Measurements from ENCODE around the gene LRRIQ4. TPM values are rescaled to one million over a fixed set of nuclear protein-coding genes. Genes with fewer than 3 reads are reported as not detected.

The LRRIQ4 gene
- total RNA-seq, 1 experiment from 2014 or later = not detected

DNA sequence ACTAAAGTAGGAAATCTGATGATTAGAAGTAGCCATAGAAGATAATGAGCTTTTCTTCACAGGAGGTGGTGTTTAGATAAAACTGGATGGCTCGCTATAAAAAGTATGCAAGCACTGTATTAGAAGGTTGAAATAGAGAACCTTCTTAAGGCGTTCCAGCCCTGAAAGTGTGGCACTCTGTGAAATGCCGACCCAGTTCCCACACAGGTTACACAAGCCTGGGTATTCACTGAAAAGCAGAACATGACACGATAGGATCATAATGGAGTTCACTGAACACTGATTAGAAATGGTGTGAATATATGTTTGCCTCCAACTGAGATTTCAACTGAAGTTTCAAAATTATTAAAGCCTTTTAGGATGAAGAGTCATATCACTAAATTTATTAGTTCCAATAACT, 15.0 kb downstream of the LRRIQ4 start:
- BruUV-seq (replicated peaks) = no TSS peak
- Histone ChIP-seq H3K27ac (ENCODE audit: low read length) (no peak overlapping the region), H3K9me3 (ENCODE audit: control insufficient read depth, insufficient read depth, low read depth, low read length) (no peaks in the 10 kb centered on the region), H3K4me3 (ENCODE audit: low read depth in 2 of 2, low read length in 2 of 2) (no peak overlapping the region), H3K27me3 (ENCODE audit: control insufficient read depth, insufficient read depth, low read length) (peaks cover 8% of the 10 kb centered on the region), H3K36me3 (ENCODE audit: control insufficient read depth, insufficient read depth, low read length) (no peaks in the 10 kb centered on the region), H3K4me1 (ENCODE audit: control insufficient read depth, insufficient read depth, low read length) (no peaks in the 10 kb centered on the region)
- ChIA-PET POLR2A (no interaction called here), CTCF (interaction anchor here (0.6 kb wide), 1 partner anchor 588 kb away, joined by 3 read pairs; no protein-coding TSS in a partner anchor)
- no peak for ATAC-seq
- no peak for TF ChIP-seq REST (IDR thresholded peaks at IDR 0.05; ENCODE audit: insufficient read depth in 1 of 2, low read depth in 2 of 2, low read length in 1 of 2)
- no peak for TF ChIP-seq SIN3A (IDR thresholded peaks at IDR 0.05; ENCODE audit: borderline replicate concordance, insufficient read depth, low read depth, low read length)
- TF ChIP-seq, protein P1, sequence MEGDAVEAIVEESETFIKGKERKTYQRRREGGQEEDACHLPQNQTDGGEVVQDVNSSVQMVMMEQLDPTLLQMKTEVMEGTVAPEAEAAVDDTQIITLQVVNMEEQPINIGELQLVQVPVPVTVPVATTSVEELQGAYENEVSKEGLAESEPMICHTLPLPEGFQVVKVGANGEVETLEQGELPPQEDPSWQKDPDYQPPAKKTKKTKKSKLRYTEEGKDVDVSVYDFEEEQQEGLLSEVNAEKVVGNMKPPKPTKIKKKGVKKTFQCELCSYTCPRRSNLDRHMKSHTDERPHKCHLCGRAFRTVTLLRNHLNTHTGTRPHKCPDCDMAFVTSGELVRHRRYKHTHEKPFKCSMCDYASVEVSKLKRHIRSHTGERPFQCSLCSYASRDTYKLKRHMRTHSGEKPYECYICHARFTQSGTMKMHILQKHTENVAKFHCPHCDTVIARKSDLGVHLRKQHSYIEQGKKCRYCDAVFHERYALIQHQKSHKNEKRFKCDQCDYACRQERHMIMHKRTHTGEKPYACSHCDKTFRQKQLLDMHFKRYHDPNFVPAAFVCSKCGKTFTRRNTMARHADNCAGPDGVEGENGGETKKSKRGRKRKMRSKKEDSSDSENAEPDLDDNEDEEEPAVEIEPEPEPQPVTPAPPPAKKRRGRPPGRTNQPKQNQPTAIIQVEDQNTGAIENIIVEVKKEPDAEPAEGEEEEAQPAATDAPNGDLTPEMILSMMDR (IDR thresholded peaks at IDR 0.05) = no peak
- no peak for TF ChIP-seq TCF7L2 (IDR thresholded peaks at IDR 0.05; ENCODE audit: low read depth, low read length)
- TF ChIP-seq POLR2AphosphoS5 (IDR thresholded peaks at IDR 0.05; ENCODE audit: low read depth, low read length) = no peak
- in situ Hi-C loops (cut with HindIII; ENCODE audit: low pct_unique_long_range_greater_than_20kb, low sequenced_read_pairs) (no loop called here), intact Hi-C loops (cut with micrococcal nuclease; ENCODE audit: unreplicated experiment) (no loop called here)
- DNase-seq (ENCODE audit: low read depth, low spot score) = no peak

DNA sequence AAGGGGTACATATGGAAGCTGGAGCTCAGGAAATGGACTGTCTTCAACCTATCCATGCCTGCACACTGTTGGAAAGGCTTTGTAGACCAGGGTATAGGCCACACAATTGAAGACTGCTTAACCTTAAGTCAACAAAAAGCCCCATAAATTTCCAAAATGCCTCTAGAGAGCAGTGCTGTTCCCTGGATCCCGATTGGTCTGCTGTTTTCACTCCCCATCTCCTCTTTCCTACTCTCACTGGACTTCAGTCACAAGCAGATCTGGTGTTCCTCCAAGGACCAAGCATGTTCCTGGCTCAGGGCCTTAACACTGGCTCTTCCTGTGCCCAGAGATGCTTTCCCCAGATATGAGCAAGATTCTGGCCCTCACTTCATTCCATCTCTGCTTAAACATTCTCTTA, 22.9 kb downstream of the LRRIQ4 start:
- intact Hi-C loops (cut with micrococcal nuclease; ENCODE audit: unreplicated experiment) (no loop called here), in situ Hi-C loops (cut with HindIII; ENCODE audit: low pct_unique_long_range_greater_than_20kb, low sequenced_read_pairs) (no loop called here)
- ChIA-PET CTCF (no interaction called here), POLR2A (no interaction called here)
- no TSS peak for BruUV-seq (replicated peaks)
- H3K4me1 ChIP-seq (ENCODE audit: control insufficient read depth, insufficient read depth, low read length) = no peaks in the 10 kb centered on the region
- no peaks in the 10 kb centered on the region for H3K9me3 ChIP-seq (ENCODE audit: control insufficient read depth, insufficient read depth, low read depth, low read length)
- TF ChIP-seq REST (IDR thresholded peaks at IDR 0.05; ENCODE audit: insufficient read depth in 1 of 2, low read depth in 2 of 2, low read length in 1 of 2) (no peak), SIN3A (IDR thresholded peaks at IDR 0.05; ENCODE audit: borderline replicate concordance, insufficient read depth, low read depth, low read length) (no peak), TCF7L2 (IDR thresholded peaks at IDR 0.05; ENCODE audit: low read depth, low read length) (no peak), POLR2AphosphoS5 (IDR thresholded peaks at IDR 0.05; ENCODE audit: low read depth, low read length) (no peak)
- TF ChIP-seq, protein P1 (IDR thresholded peaks at IDR 0.05) = no peak
- DNase-seq (ENCODE audit: low read depth, low spot score) = no peak
- H3K4me3 ChIP-seq (ENCODE audit: low read depth in 2 of 2, low read length in 2 of 2) = no peak overlapping the region
- no peak for ATAC-seq
- peaks cover 14% of the 10 kb centered on the region; the same call in 1 of the 2 replicates for H3K27me3 ChIP-seq (ENCODE audit: control insufficient read depth, insufficient read depth, low read length)
- no peak overlapping the region for H3K27ac ChIP-seq (ENCODE audit: low read length)
- H3K36me3 ChIP-seq (ENCODE audit: control insufficient read depth, insufficient read depth, low read length) = no peaks in the 10 kb centered on the region
